GM13976 (cell line): ENCODE data around the gene FAM184B.
A peak's percentile ranks its signal among the peaks of the same experiment; 100 is the strongest.

Source experiments
- DNase-seq: peaks from one replicate; pipeline ENCODE4 v3.0.0; 2012; ENCODE audit warnings: low spot score
- CTCF ChIP-seq: IDR thresholded peaks from 2 replicates; pipeline ENCODE4 v1.5.1; 2012; ENCODE audit warnings: borderline replicate concordance, mild to moderate bottlenecking; ENCODE audit not compliant: insufficient read depth; ENCODE audit errors: extremely low read depth, missing control alignments, control extremely low read depth
- in situ Hi-C: fragments of 300-500 bp; cut with MboI; formaldehyde crosslinking; loops from one replicate; pipeline ENCODE4 v1.12.0; 2022; ENCODE audit warnings: low sequenced_read_pairs, mixed read lengths, inconsistent platforms; ENCODE audit not compliant: unreplicated experiment

Gene FAM184B

DNA sequence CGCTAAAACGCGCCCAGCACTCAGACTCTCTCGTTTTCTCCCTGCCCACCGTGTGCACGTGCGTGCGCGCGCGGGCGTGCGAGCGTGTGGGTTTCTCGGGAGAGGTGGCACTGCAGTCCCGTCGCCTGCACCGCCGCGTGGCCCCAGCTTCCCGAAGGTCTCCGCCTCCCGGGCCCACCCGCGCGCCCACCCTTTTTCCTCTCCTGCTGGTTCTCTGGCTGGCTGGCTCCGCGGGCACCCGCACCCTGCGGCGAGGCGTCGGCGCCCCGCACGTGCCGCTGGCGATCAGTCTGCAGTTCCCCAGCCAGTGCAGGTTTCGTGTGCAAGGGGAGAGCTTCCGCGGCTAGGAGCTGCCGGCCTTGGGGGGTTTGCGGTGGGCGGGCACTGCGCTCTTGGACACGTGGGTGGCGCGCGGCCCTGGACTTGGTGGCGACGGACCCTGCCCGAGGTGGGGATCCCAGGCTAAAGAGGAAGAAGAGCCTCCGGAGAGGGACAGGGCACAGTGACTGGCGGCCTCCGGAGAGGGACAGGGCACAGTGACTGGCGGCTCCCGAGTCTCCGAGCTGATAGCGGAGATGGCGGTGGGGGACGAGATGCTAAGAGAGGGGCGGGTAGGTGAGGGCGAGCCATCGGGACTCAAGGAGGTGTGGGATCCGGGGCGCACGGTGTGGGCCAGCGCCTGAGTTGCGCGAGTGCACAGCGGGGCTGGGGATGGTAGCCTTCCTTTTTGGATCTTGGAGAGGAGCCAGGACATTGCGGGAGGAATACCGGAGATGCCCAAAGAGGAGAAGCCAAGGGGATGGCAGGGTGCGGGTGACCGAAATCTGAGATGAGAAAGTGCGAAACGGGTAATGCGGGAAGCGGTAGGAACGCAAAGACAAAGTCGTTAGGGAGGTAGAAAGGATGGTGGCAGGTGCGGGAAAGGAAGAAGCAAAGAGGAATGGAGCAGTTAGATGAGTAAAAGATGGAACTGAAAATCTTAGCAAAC is at the start of gene FAM184B:
Gene FAM184B, minus strand, starts transcription at position 322 of the 988 bp plus-strand sequence. CDS start 322 bp downstream, outside the sequence.
- TF ChIP-seq CTCF, result no peak
- DNase-seq, result peak; percentile 33
- in situ Hi-C loops, result no loop called here

DNA sequence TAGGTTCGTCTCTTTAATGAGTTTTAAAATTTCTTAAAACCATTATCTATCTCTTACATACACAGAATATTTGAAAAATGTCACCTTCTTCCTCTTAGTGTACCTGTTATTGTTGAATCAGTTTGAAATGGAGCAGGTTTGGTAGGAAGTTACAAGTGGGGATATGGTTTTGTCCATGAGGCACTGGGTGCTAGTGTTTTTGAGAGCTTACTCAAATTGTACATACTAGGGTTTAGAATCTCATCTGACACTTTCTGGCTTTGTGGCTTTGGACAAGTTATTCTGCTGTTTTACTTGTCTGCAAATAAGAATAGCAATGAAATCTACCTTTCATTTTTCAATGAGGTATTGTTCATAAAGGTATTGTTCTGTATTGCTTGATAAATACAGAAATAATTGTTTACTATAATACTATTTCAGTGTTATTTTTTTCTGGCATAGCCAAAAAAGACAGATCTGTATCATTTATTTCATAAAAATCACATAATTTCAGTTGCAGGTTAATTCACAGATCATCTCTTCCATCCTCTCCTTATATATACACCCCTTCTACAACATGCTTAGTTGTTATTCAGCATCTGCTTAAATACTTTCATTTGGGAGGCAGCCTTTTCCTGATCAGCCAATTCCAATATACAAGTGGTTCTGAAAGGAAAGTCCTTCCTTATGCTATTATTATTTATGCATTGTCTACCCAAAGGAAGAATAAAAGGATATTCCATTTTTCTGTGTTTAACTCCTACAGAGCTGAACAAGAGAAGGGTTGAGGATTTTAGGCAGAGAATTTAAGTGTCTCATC is 42.6 kb upstream of the FAM184B start:
- in situ Hi-C loops, result loop anchor here (25.0 kb wide), 2 partner anchors 538 to 763 kb away; no protein-coding TSS in a partner anchor
- DNase-seq, result no peak

DNA sequence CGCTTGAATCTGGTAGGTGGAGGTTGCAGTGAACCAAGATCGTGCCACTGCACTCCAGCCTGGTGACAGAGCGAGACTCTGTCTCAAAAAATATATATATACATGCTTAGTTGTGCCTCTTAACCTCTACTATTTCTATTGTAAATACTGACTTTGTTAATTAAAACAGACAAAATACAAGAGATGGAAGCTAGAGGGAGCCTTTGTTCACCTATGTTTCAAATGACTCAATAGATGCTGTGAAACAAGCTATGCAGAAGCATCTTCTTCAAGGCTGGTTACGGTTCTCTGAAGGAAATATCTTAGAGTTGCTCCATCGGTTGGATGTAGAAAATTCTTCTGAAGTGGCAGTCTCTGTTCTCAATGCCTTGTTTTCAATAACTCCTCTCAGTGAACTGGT is 35.6 kb upstream of the FAM184B start:
- DNase-seq, result peak; percentile 27
- in situ Hi-C loops, result loop anchor here (25.0 kb wide), 2 partner anchors 545 to 770 kb away; no protein-coding TSS in a partner anchor
- TF ChIP-seq CTCF, result peak; percentile 21

More for the DNA sequence above, 42.6 kb upstream of the FAM184B start:
- TF ChIP-seq CTCF, result no peak

DNA sequence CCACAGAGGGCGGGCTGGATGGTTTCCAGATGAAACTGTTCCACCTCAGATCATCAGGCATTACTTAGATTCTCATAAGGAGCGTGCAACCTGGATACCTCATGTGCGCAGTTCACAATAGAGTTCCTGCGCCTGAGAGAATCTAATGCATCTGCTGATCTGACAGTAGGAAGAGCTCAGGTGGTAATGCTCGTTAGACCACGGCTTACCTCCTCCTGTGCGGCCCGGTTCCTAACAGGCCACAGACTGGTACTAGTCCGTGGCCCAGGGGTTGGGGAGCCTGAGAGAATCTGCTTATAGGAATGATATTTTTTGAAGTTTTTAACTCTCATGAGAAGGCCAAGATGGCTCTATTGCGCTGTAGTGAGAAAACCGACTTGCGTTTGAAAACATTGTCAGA is 34.7 kb upstream of the FAM184B start:
- no peak for TF ChIP-seq CTCF
- no peak for DNase-seq
- in situ Hi-C loops, result loop anchor here (25.0 kb wide), 2 partner anchors 546 to 771 kb away; no protein-coding TSS in a partner anchor

GRCh38 chr4:17814140-17814539 is 32.7 kb upstream of the FAM184B start:
- no peak for TF ChIP-seq CTCF
- DNase-seq, result no peak
- in situ Hi-C loops, result loop anchor here (25.0 kb wide), 2 partner anchors 548 to 773 kb away; no protein-coding TSS in a partner anchor

DNA sequence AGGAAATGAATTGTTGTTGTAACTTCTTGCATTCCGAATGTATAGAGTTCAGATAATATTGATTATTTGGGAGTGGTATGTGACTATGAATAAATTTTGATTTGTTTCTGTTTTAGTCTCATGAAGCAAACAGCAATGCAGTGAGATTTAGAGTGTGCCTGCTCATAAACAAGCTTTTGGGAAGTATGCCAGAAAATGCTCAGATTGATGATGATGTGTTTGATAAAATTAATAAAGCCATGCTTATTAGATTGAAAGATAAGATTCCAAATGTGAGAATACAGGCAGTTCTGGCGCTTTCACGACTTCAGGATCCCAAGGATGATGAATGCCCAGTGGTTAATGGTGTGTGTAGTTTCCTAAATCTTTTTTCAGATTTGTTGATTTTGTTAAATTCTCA is 31.4 kb upstream of the FAM184B start:
- DNase-seq, result no peak
- in situ Hi-C loops, result loop anchor here (25.0 kb wide), 2 partner anchors 550 to 774 kb away; no protein-coding TSS in a partner anchor
- no peak for TF ChIP-seq CTCF
